GM12878 (cell line): Measurements from ENCODE around the gene PIMREG. TPM values are rescaled to one million over a fixed set of nuclear protein-coding genes. Genes with fewer than 3 reads are reported as not detected.

Source experiments
- ATAC-seq: fragments of 200-7000 bp; cut with Tn5 transposase; 3 replicates; pipeline ENCODE4 v1.9.1; 2020; ENCODE audit warnings: mild to moderate bottlenecking, moderate library complexity
- BruUV-seq: library from RNA; stranded (reverse); fragments of 400-500 nt; replicated peaks from 2 replicates; lab custom pipeline; 2021; lab: Mats Ljungman, UMichigan
- CTCF ChIA-PET: fragments of 300-600 bp; sonication (Branson Sonifier 250); formaldehyde crosslinking; extraction: SDS; loops from one replicate; lab custom pipeline; 2021; ENCODE audit warnings: inconsistent platforms; lab: Yijun Ruan, JAX
- POLR2A ChIA-PET: fragments of 350-600 bp; formaldehyde crosslinking; extraction: SDS; loops from one replicate; lab custom pipeline; 2021; ENCODE audit warnings: inconsistent platforms; lab: Charles Lee
- RAD21 ChIA-PET: fragments of 300-600 bp; sonication (Branson Sonifier 250); formaldehyde crosslinking; loops from one replicate; lab custom pipeline; 2023; ENCODE audit warnings: antibody characterized with exemption; ENCODE audit not compliant: unreplicated experiment; lab: Charles Lee
- SMC1A ChIA-PET: fragments of 300-600 bp; sonication (Branson Sonifier 250); formaldehyde crosslinking; loops from one replicate; lab custom pipeline; 2023; ENCODE audit not compliant: unreplicated experiment, uncharacterized antibody; lab: Charles Lee
- DNase-seq: peaks from one replicate; pipeline ENCODE4 v3.0.0-alpha.2; 2011; ENCODE audit warnings: low read depth, low spot score
- FAIRE-seq: peaks from 3 replicates; lab custom pipeline; 2011; peaks lifted over from hg19 to GRCh38; lab: Jason Lieb, UNC
- H2AFZ ChIP-seq: 2 replicates; pipeline ENCODE4 v1.6.0; 2011; ENCODE audit warnings: low read depth, low read length, control low read depth; ENCODE audit not compliant: control insufficient read depth
- H3K27ac ChIP-seq: 2 replicates; pipeline ENCODE4 v1.5.1; 2011; ENCODE audit warnings: control low read depth; ENCODE audit not compliant: control insufficient read depth, insufficient read depth
- H3K27me3 ChIP-seq, 2 experiments: replicated peaks in 1 of 2; 2 replicates each; pipeline versions ENCODE4 v1.6.0 to v1.6.1; 2011; ENCODE audit warnings: low read length in 1 of 2; ENCODE audit not compliant: control insufficient read depth in 2 of 2, insufficient read depth in 2 of 2
- H3K36me3 ChIP-seq, 2 experiments: 2 replicates each; pipeline ENCODE4 v1.5.1; 2011; ENCODE audit warnings: low read length in 1 of 2; ENCODE audit not compliant: control insufficient read depth in 2 of 2, insufficient read depth in 2 of 2
- H3K4me1 ChIP-seq: 2 replicates; pipeline ENCODE4 v1.6.1; 2011; ENCODE audit warnings: mild to moderate bottlenecking, low read length, moderate library complexity, mixed read lengths; ENCODE audit not compliant: control insufficient read depth, insufficient read depth
- H3K4me2 ChIP-seq: 2 replicates; pipeline ENCODE4 v1.6.0; 2011; ENCODE audit warnings: control low read depth; ENCODE audit not compliant: control insufficient read depth, insufficient read depth
- H3K4me3 ChIP-seq: fragments of 200-600 bp; sonication (generic); 2 replicates; pipeline ENCODE4 v1.5.1; 2016
- H3K79me2 ChIP-seq: 2 replicates; pipeline ENCODE4 v1.6.0; 2011; ENCODE audit warnings: low read length; ENCODE audit not compliant: control insufficient read depth, insufficient read depth
- H3K9ac ChIP-seq: 2 replicates; pipeline ENCODE4 v1.8.0; 2011; ENCODE audit warnings: low read length, control low read depth, mixed read lengths; ENCODE audit not compliant: control insufficient read depth, insufficient read depth
- H3K9me3 ChIP-seq: replicated peaks from 3 replicates; pipeline ENCODE4 v1.5.1; 2011; ENCODE audit warnings: mild to moderate bottlenecking, low read length; ENCODE audit not compliant: control insufficient read depth, insufficient read depth
- H4K20me1 ChIP-seq: 2 replicates; pipeline ENCODE4 v1.6.0; 2011; ENCODE audit not compliant: control insufficient read depth, insufficient read depth
- ATF2 ChIP-seq: IDR thresholded peaks from 2 replicates; pipeline ENCODE4 v1.6.1; 2012; ENCODE audit warnings: low read length, inconsistent platforms
- CBFB ChIP-seq: IDR thresholded peaks from 2 replicates; pipeline ENCODE4 v1.6.1; 2016; ENCODE audit warnings: antibody characterized with exemption, low read depth
- CBX3 ChIP-seq: fragments of 200-600 bp; sonication (generic); IDR thresholded peaks from 2 replicates; pipeline ENCODE4 v1.6.1; 2016; ENCODE audit warnings: low read depth, borderline replicate concordance
- KAT2A ChIP-seq: conservative IDR thresholded peaks from 2 replicates; pipeline ENCODE4 v1.6.1; 2011; ENCODE audit warnings: low read depth, low read length; ENCODE audit not compliant: control insufficient read depth
- LARP7 ChIP-seq: fragments of 450-650 bp; IDR thresholded peaks from 2 replicates; pipeline ENCODE4 v1.6.1; 2017; ENCODE audit warnings: mild to moderate bottlenecking
- MAX ChIP-seq: IDR thresholded peaks from 2 replicates; pipeline ENCODE4 v1.6.1; 2012; ENCODE audit warnings: low read depth, low read length, improper control_type of control experiment
- NR2C1 ChIP-seq: fragments of 450-650 bp; IDR thresholded peaks from 2 replicates; pipeline ENCODE4 v1.6.1; 2017; ENCODE audit warnings: antibody characterized with exemption, mild to moderate bottlenecking, moderate library complexity
- POLR2AphosphoS2 ChIP-seq: IDR thresholded peaks from 2 replicates; pipeline ENCODE4 v1.6.1; 2011; ENCODE audit warnings: low read depth, mild to moderate bottlenecking, low read length, improper control_type of control experiment, moderate library complexity
- REST ChIP-seq: IDR thresholded peaks from 2 replicates; pipeline ENCODE4 v1.6.1; 2012; ENCODE audit warnings: mild to moderate bottlenecking, low read depth, low read length
- SPI1 ChIP-seq: IDR thresholded peaks from 2 replicates; pipeline ENCODE4 v1.6.1; 2011; ENCODE audit warnings: low read depth, mild to moderate bottlenecking, low read length, moderate library complexity, borderline replicate concordance; ENCODE audit not compliant: insufficient read depth
- SUPT20H ChIP-seq: IDR thresholded peaks from 2 replicates; pipeline ENCODE4 v1.6.1; 2011; ENCODE audit warnings: low read depth, mild to moderate bottlenecking, low read length, moderate library complexity, borderline replicate concordance; ENCODE audit not compliant: control insufficient read depth
- USF1 ChIP-seq: IDR thresholded peaks from 2 replicates; pipeline ENCODE4 v1.6.1; 2011; ENCODE audit warnings: borderline replicate concordance, low read depth, mild to moderate bottlenecking, moderate library complexity, mixed read lengths, low read length; ENCODE audit not compliant: insufficient read depth; ENCODE audit errors: extremely low read length
- ZBTB40 ChIP-seq: fragments of 450-650 bp; IDR thresholded peaks from 2 replicates; pipeline ENCODE4 v1.6.1; 2016; ENCODE audit warnings: mild to moderate bottlenecking, moderate library complexity, borderline replicate concordance
- WGBS: methylation state at CpG from one replicate; pipeline ENCODE4 v1.1.6; 2016; ENCODE audit warnings: low lambda C conversion rate; ENCODE audit not compliant: insufficient replicate concordance, insufficient coverage; ENCODE audit errors: missing lambda C conversion rate; 5-methylcytosine and 5-hydroxymethylcytosine counted together
- in situ Hi-C: fragments of 300-500 bp; cut with MboI; formaldehyde crosslinking; loops from 9 replicates; pipeline ENCODE4 v1.14.3; 2018; ENCODE audit warnings: mixed read lengths
- intact Hi-C: fragments of 100-400 bp; cut with micrococcal nuclease; formaldehyde crosslinking; loops from one replicate; pipeline ENCODE4 v1.14.2; 2022; ENCODE audit not compliant: unreplicated experiment
- polyA plus RNA-seq, 11 experiments: library from polyadenylated mRNA; depleted of rRNA in 4 of 11; unstranded in 6 of 11; stranded (reverse) in 5 of 11; fragments of >200 nt; fragmentation: Nextera tagmentation in 4 of 11; fragmentation: Illumina TruSeq in 1 of 11; extraction: Ambion mirVana in 4 of 11; extraction: Trizol in 1 of 11; gene quantifications; 1 replicate in 1 of 11; 2 replicates in 10 of 11; pipeline versions ENCODE4 v1.2.1 to v1.2.3, GENCODE V29; 2011 to 2016; ENCODE audit warnings: inconsistent platforms in 2 of 11, missing spikeins in 2 of 11, low read depth in 1 of 11
- total RNA-seq, 4 experiments: library from RNA; depleted of rRNA in 3 of 4; stranded (reverse); fragments of >200 nt in 3 of 4; fragmentation: Illumina TruSeq in 1 of 4; extraction: Trizol in 1 of 4; gene quantifications; 2 replicates each; pipeline versions ENCODE4 v1.2.1 to v1.2.3, GENCODE V29; 2013 to 2021

The PIMREG gene
- total and polyA plus RNA-seq, 10 of the 15 experiments (the other 5 are each of a cell fraction or from before 2014, with no cell fraction given), result 2.8 to 35.8 (median 25.2) TPM

- FAIRE-seq (no peak), ATAC-seq (no peak), DNase-seq (no peak)
- SMC1A ChIA-PET, result interaction anchor here (0.8 to 3.8 kb wide), 7 partner anchors 12 to 243 kb away, joined by 3 to 12 read pairs (median 3); partner anchors contain the start of gene KIAA0753
- CTCF ChIA-PET, result interaction anchor here (0.6 to 4.3 kb wide), 26 partner anchors 8 to 580 kb away, joined by 3 to 38 read pairs (median 4); partner anchors contain the start of genes C17orf100, KIAA0753, MED31 and TXNDC17
- Histone ChIP-seq H3K4me1 (no peaks in the 10 kb centered on the region), H3K36me3 (no peaks in the 10 kb centered on the region), H4K20me1 (no peaks in the 10 kb centered on the region), H2AFZ (no peak overlapping the region), H3K4me3 (no peak overlapping the region), H3K4me2 (no peak overlapping the region), H3K79me2 (no peaks in the 10 kb centered on the region), H3K27ac (no peak overlapping the region), H3K9me3 (no peaks in the 10 kb centered on the region), H3K9ac (no peak overlapping the region), H3K27me3 (no peaks in the 10 kb centered on the region)
- no TSS peak for BruUV-seq
- intact Hi-C loops (no loop called here), in situ Hi-C loops (loop anchor here (5.0 kb wide), 1 partner anchor 175 kb away; no protein-coding TSS in a partner anchor)
- POLR2A ChIA-PET, result interaction anchor here (1.6 kb wide), 1 partner anchor 10 kb away, joined by 6 read pairs; no protein-coding TSS in a partner anchor
- RAD21 ChIA-PET, result interaction anchor here (0.6 to 2.9 kb wide), 6 partner anchors 129 to 363 kb away, joined by 3 to 18 read pairs (median 4); partner anchors contain the start of genes C17orf100 and MED31
- WGBS, result 51% methylated on average over 10 of the region's 10 CpGs
- TF ChIP-seq ATF2 (no peak), LARP7 (no peak), USF1 (no peak), SPI1 (no peak), REST (no peak), ZBTB40 (no peak), KAT2A (no peak), CBFB (no peak), POLR2AphosphoS2 (no peak), CBX3 (no peak), MAX (no peak), SUPT20H (no peak), NR2C1 (no peak)
Observed at GRCh38 chr17:6472517-6472916, 28.3 kb downstream of the PIMREG start.
